Measurements from ENCODE around the gene ZSWIM5.

The ZSWIM5 gene

GRCh38 chr1:45215485-45216199 is 9.2 kb upstream of the ZSWIM5 start:
- TF ChIP-seq CTCF (IDR thresholded peaks at IDR 0.05; ENCODE audit: extremely low read depth, missing control alignments) = no peak
- DNase-seq (ENCODE audit: low spot score) = no peak

GRCh38 chr1:45213892-45214291 is 7.5 kb upstream of the ZSWIM5 start:
- no peak for TF ChIP-seq CTCF (IDR thresholded peaks at IDR 0.05; ENCODE audit: extremely low read depth, missing control alignments)
- DNase-seq (ENCODE audit: low spot score) = no peak

GRCh38 chr1:45211076-45211475 is 4.7 kb upstream of the ZSWIM5 start:
- no peak for TF ChIP-seq CTCF (IDR thresholded peaks at IDR 0.05; ENCODE audit: extremely low read depth, missing control alignments)
- DNase-seq (ENCODE audit: low spot score) = no peak

GRCh38 chr1:45206808-45207623 is 611 bp upstream of the ZSWIM5 start:
- TF ChIP-seq CTCF (IDR thresholded peaks at IDR 0.05; ENCODE audit: extremely low read depth, missing control alignments) = no peak
- DNase-seq (ENCODE audit: low spot score) = peak; percentile 35

GRCh38 chr1:45205011-45205909 is 1.1 kb downstream of the ZSWIM5 start:
- no peak for TF ChIP-seq CTCF (IDR thresholded peaks at IDR 0.05; ENCODE audit: extremely low read depth, missing control alignments)
- peak; percentile 65 for DNase-seq (ENCODE audit: low spot score)

GRCh38 chr1:45200906-45201500 is 5.4 kb downstream of the ZSWIM5 start:
- no peak for TF ChIP-seq CTCF (IDR thresholded peaks at IDR 0.05; ENCODE audit: extremely low read depth, missing control alignments)
- DNase-seq (ENCODE audit: low spot score) = no peak

All from GM20000 (cell line).